Loucy (cell line): ENCODE data around the gene GULP1.

ENCODE experiments used
- H2AFZ ChIP-seq: fragments of 200-600 bp; sonication (generic); 2 replicates; pipeline ENCODE4 v1.6.0; 2016; ENCODE audit warnings: antibody characterized with exemption, mild to moderate bottlenecking, low read length, moderate library complexity
- H3F3A ChIP-seq: fragments of 200-600 bp; 2 replicates; pipeline ENCODE4 v1.6.0; 2016; ENCODE audit warnings: antibody characterized with exemption, low read depth, mild to moderate bottlenecking
- H3K27me3 ChIP-seq: fragments of 200-600 bp; sonication (generic); 2 replicates; pipeline ENCODE4 v1.6.1; 2014; ENCODE audit warnings: low read length, mild to moderate bottlenecking; ENCODE audit not compliant: insufficient read depth, poor library complexity, severe bottlenecking
- H3K36me3 ChIP-seq: fragments of 200-600 bp; sonication (generic); 2 replicates; pipeline ENCODE4 v1.6.1; 2016; ENCODE audit warnings: low read length; ENCODE audit not compliant: insufficient read depth
- H3K4me1 ChIP-seq: fragments of 200-600 bp; sonication (generic); 2 replicates; pipeline ENCODE4 v1.5.1; 2014; ENCODE audit warnings: low read length, mild to moderate bottlenecking; ENCODE audit not compliant: insufficient read depth, poor library complexity, severe bottlenecking
- H3K4me2 ChIP-seq: fragments of 200-600 bp; sonication (generic); 2 replicates; pipeline ENCODE4 v1.6.0; 2014; ENCODE audit warnings: antibody characterized with exemption, low read length, low read depth, mild to moderate bottlenecking; ENCODE audit not compliant: poor library complexity, severe bottlenecking
- H3K4me3 ChIP-seq: fragments of 200-600 bp; sonication (generic); 2 replicates; pipeline ENCODE4 v1.5.1; 2014; ENCODE audit warnings: low read length, mild to moderate bottlenecking, mixed read lengths; ENCODE audit not compliant: poor library complexity, severe bottlenecking
- H3K79me2 ChIP-seq: fragments of 200-600 bp; sonication (generic); 2 replicates; pipeline ENCODE4 v1.6.1; 2014; ENCODE audit warnings: low read length; ENCODE audit not compliant: insufficient read depth
- H3K9ac ChIP-seq: fragments of 200-600 bp; sonication (generic); 2 replicates; pipeline ENCODE4 v1.6.0; 2014; ENCODE audit warnings: mild to moderate bottlenecking, low read depth, low read length, moderate library complexity; ENCODE audit not compliant: poor library complexity, severe bottlenecking
- H3K9me2 ChIP-seq: fragments of 200-600 bp; sonication (generic); replicated peaks from 2 replicates; pipeline ENCODE4 v1.6.1; 2016; ENCODE audit warnings: low read depth, low read length, mixed read lengths
- H3K9me3 ChIP-seq: fragments of 200-600 bp; sonication (generic); 2 replicates; pipeline ENCODE4 v1.6.1; 2014; ENCODE audit warnings: mild to moderate bottlenecking, antibody characterized with exemption, low read length, low read depth; ENCODE audit not compliant: insufficient read depth
- H4K20me1 ChIP-seq: fragments of 200-600 bp; sonication (generic); 2 replicates; pipeline ENCODE4 v1.6.0; 2014; ENCODE audit warnings: antibody characterized with exemption, low read length, mild to moderate bottlenecking; ENCODE audit not compliant: insufficient read depth, poor library complexity, severe bottlenecking
- CTCF ChIP-seq: fragments of 200-600 bp; sonication (generic); conservative IDR thresholded peaks from 2 replicates; pipeline ENCODE4 v1.5.1; 2014; ENCODE audit warnings: mild to moderate bottlenecking, antibody characterized with exemption, low read length
- EZH2phosphoT487 ChIP-seq: fragments of 200-600 bp; IDR thresholded peaks from 2 replicates; pipeline ENCODE4 v1.6.1; 2018; ENCODE audit warnings: antibody characterized with exemption, mild to moderate bottlenecking, moderate library complexity, borderline replicate concordance

Gene GULP1

GRCh38 chr2:188629753-188630527, 338.3 kb downstream of the GULP1 start:
- H3K4me3 ChIP-seq: no peak overlapping the region
- H3K9me2 ChIP-seq: no peaks in the 10 kb centered on the region
- no peaks in the 10 kb centered on the region for H4K20me1 ChIP-seq
- no peak for TF ChIP-seq EZH2phosphoT487
- no peak for TF ChIP-seq CTCF
- H3K4me2 ChIP-seq: no peak overlapping the region
- no peaks in the 10 kb centered on the region for H3K9me3 ChIP-seq
- no peaks in the 10 kb centered on the region for H3K79me2 ChIP-seq
- H3K36me3 ChIP-seq: no peaks in the 10 kb centered on the region
- peaks cover 2% of the 10 kb centered on the region for H3K4me1 ChIP-seq
- H2AFZ ChIP-seq: no peak overlapping the region
- no peak overlapping the region for H3K9ac ChIP-seq
- H3F3A ChIP-seq: no peaks in the 10 kb centered on the region
- no peaks in the 10 kb centered on the region for H3K27me3 ChIP-seq

- no peaks in the 10 kb centered on the region for H3K36me3 ChIP-seq
- H3F3A ChIP-seq: no peaks in the 10 kb centered on the region
- H3K4me2 ChIP-seq: no peak overlapping the region
- H3K4me1 ChIP-seq: no peaks in the 10 kb centered on the region
- TF ChIP-seq EZH2phosphoT487 (no peak), CTCF (no peak)
- no peak overlapping the region for H2AFZ ChIP-seq
- no peaks in the 10 kb centered on the region for H3K27me3 ChIP-seq
- no peak overlapping the region for H3K4me3 ChIP-seq
- no peaks in the 10 kb centered on the region for H3K9me3 ChIP-seq
- H3K9ac ChIP-seq: no peak overlapping the region
- H3K9me2 ChIP-seq: no peaks in the 10 kb centered on the region
- no peaks in the 10 kb centered on the region for H3K79me2 ChIP-seq
- no peaks in the 10 kb centered on the region for H4K20me1 ChIP-seq
These were observed 339.5 kb downstream of the GULP1 start for GRCh38 chr2:188631037-188631809.

GRCh38 chr2:188634656-188635055, 343.0 kb downstream of the GULP1 start:
- no peaks in the 10 kb centered on the region for H3K9me3 ChIP-seq
- no peaks in the 10 kb centered on the region for H3K27me3 ChIP-seq
- H3K4me3 ChIP-seq: no peak overlapping the region
- no peak overlapping the region for H3K9ac ChIP-seq
- H3K36me3 ChIP-seq: no peaks in the 10 kb centered on the region
- no peaks in the 10 kb centered on the region for H3K79me2 ChIP-seq
- no peaks in the 10 kb centered on the region for H3K4me1 ChIP-seq
- no peak overlapping the region for H3K4me2 ChIP-seq
- TF ChIP-seq EZH2phosphoT487: no peak
- no peak for TF ChIP-seq CTCF
- H4K20me1 ChIP-seq: no peaks in the 10 kb centered on the region
- H2AFZ ChIP-seq: no peak overlapping the region; the same call in 1 of the 2 replicates
- no peaks in the 10 kb centered on the region for H3K9me2 ChIP-seq
- H3F3A ChIP-seq: no peaks in the 10 kb centered on the region
